Measurements from ENCODE around the gene GPR160. TPM values are rescaled to one million over a fixed set of nuclear protein-coding genes. Genes with fewer than 3 reads are reported as not detected.
A peak's percentile ranks its signal among the peaks of the same experiment; 100 is the strongest.
"Not testable (repeated sequence)": the region's sequence is repeated elsewhere in the genome, so short reads cannot be mapped to it uniquely, and the experiment has no call there.

GPR160 gene
- total and polyA plus RNA-seq, 4 donors = 16.9 to 23.3 (median 20.7) TPM

GRCh38 chr3:170108955-170109354, 71.2 kb downstream of the GPR160 start:
- H3K27ac ChIP-seq (ENCODE audit: low read depth in 1 of 2, low read length in 1 of 2) = no peak overlapping the region
- H3K4me1 ChIP-seq (ENCODE audit: control insufficient read depth in 5 of 5, insufficient read depth in 5 of 5, low read length in 5 of 5) = no peaks in the 10 kb centered on the region
- peaks cover 0 to 25% (median 11%) of the 10 kb centered on the region in 4 donors for H3K36me3 ChIP-seq (ENCODE audit: control insufficient read depth in 4 of 4, insufficient read depth in 4 of 4, low read length in 4 of 4)
- DNase-seq (peak in 2 of 3 donors; percentile 42 to 43), ATAC-seq (ENCODE audit: insufficient read depth, low FRiP score) (no peak)
- H3K4me3 ChIP-seq = no peak overlapping the region
- WGBS, 2 donors = 82 to 92% methylated on average over 3 of the region's 3 CpGs
- peaks cover 0 to 2% (median 0%) of the 10 kb centered on the region in 3 donors for H3K27me3 ChIP-seq (ENCODE audit: control insufficient read depth in 3 of 3, insufficient read depth in 3 of 3, low read length in 2 of 3)
- TF ChIP-seq CTCF (IDR thresholded peaks at IDR 0.05; ENCODE audit: control extremely low read depth, extremely low read depth) = no peak
- H3K9ac ChIP-seq (ENCODE audit: insufficient read depth in 1 of 2, low read length in 2 of 2) = no peak overlapping the region
- no peaks in the 10 kb centered on the region for H3K9me3 ChIP-seq (ENCODE audit: control insufficient read depth in 4 of 4, insufficient read depth in 3 of 4, low read length in 3 of 4)

- H3K36me3 ChIP-seq (ENCODE audit: control insufficient read depth in 4 of 4, insufficient read depth in 4 of 4, low read length in 4 of 4) = peaks cover 0 to 25% (median 9%) of the 10 kb centered on the region in 4 donors
- TF ChIP-seq CTCF (IDR thresholded peaks at IDR 0.05; ENCODE audit: control extremely low read depth, extremely low read depth) = no peak
- no peak for DNase-seq
- H3K4me3 ChIP-seq = no peak overlapping the region
- H3K9me3 ChIP-seq (ENCODE audit: control insufficient read depth in 4 of 4, insufficient read depth in 3 of 4, low read length in 3 of 4) = no peaks in the 10 kb centered on the region
- no peak overlapping the region for H3K27ac ChIP-seq (ENCODE audit: low read depth in 1 of 2, low read length in 1 of 2)
- ATAC-seq (ENCODE audit: insufficient read depth, low FRiP score) = no peak
- H3K27me3 ChIP-seq (ENCODE audit: control insufficient read depth in 3 of 3, insufficient read depth in 3 of 3, low read length in 2 of 3) = peaks cover 0 to 2% (median 0%) of the 10 kb centered on the region in 3 donors
- H3K9ac ChIP-seq (ENCODE audit: insufficient read depth in 1 of 2, low read length in 2 of 2) = no peak overlapping the region
- no peaks in the 10 kb centered on the region for H3K4me1 ChIP-seq (ENCODE audit: control insufficient read depth in 5 of 5, insufficient read depth in 5 of 5, low read length in 5 of 5)
- 77 to 79% methylated on average over 2 of the region's 2 CpGs for WGBS, 2 donors
Measured at GRCh38 chr3:170109579-170110293, 71.9 kb downstream of the GPR160 start.

GRCh38 chr3:170111147-170111771, 73.5 kb downstream of the GPR160 start:
- TF ChIP-seq CTCF (IDR thresholded peaks at IDR 0.05; ENCODE audit: control extremely low read depth, extremely low read depth) = no peak
- no peak for ATAC-seq (ENCODE audit: insufficient read depth, low FRiP score)
- H3K4me3 ChIP-seq = no peak overlapping the region
- peaks cover 2 to 32% (median 15%) of the 10 kb centered on the region in 4 donors for H3K36me3 ChIP-seq (ENCODE audit: control insufficient read depth in 4 of 4, insufficient read depth in 4 of 4, low read length in 4 of 4)
- 55 to 73% methylated on average over 9 of the region's 9 CpGs for WGBS, 2 donors
- no peaks in the 10 kb centered on the region for H3K4me1 ChIP-seq (ENCODE audit: control insufficient read depth in 5 of 5, insufficient read depth in 5 of 5, low read length in 5 of 5)
- no peak for DNase-seq
- no peaks in the 10 kb centered on the region for H3K9me3 ChIP-seq (ENCODE audit: control insufficient read depth in 4 of 4, insufficient read depth in 3 of 4, low read length in 3 of 4)
- H3K27me3 ChIP-seq (ENCODE audit: control insufficient read depth in 3 of 3, insufficient read depth in 3 of 3, low read length in 2 of 3) = peaks cover 0 to 2% (median 0%) of the 10 kb centered on the region in 3 donors
- H3K9ac ChIP-seq (ENCODE audit: insufficient read depth in 1 of 2, low read length in 2 of 2) = no peak overlapping the region
- no peak overlapping the region for H3K27ac ChIP-seq (ENCODE audit: low read depth in 1 of 2, low read length in 1 of 2)

- H3K9ac ChIP-seq (ENCODE audit: insufficient read depth in 1 of 2, low read length in 2 of 2); H3K4me3 ChIP-seq; H3K27ac ChIP-seq (ENCODE audit: low read depth in 1 of 2, low read length in 1 of 2); H3K9me3 ChIP-seq (ENCODE audit: control insufficient read depth in 4 of 4, insufficient read depth in 3 of 4, low read length in 3 of 4); ATAC-seq (ENCODE audit: insufficient read depth, low FRiP score); H3K4me1 ChIP-seq (ENCODE audit: control insufficient read depth in 5 of 5, insufficient read depth in 5 of 5, low read length in 5 of 5); H3K27me3 ChIP-seq (ENCODE audit: control insufficient read depth in 3 of 3, insufficient read depth in 3 of 3, low read length in 2 of 3); DNase-seq: not testable (repeated sequence)
- WGBS, 2 donors = 84 to 96% methylated on average over 8 of the region's 8 CpGs
- peaks cover 13 to 26% (median 21%) of the 10 kb centered on the region in 4 donors for H3K36me3 ChIP-seq (ENCODE audit: control insufficient read depth in 4 of 4, insufficient read depth in 4 of 4, low read length in 4 of 4)
Measured at GRCh38 chr3:170114165-170114564, 76.4 kb downstream of the GPR160 start.
